HL-60/S4 (cell line): Measurements from ENCODE around the gene HAAO.

Experiments
- in situ Hi-C: fragments of 300-500 bp; cut with MboI; formaldehyde crosslinking; loops from 2 replicates; pipeline ENCODE4 v1.14.3; 2022; ENCODE audit warnings: low sequenced_read_pairs

The HAAO gene

DNA sequence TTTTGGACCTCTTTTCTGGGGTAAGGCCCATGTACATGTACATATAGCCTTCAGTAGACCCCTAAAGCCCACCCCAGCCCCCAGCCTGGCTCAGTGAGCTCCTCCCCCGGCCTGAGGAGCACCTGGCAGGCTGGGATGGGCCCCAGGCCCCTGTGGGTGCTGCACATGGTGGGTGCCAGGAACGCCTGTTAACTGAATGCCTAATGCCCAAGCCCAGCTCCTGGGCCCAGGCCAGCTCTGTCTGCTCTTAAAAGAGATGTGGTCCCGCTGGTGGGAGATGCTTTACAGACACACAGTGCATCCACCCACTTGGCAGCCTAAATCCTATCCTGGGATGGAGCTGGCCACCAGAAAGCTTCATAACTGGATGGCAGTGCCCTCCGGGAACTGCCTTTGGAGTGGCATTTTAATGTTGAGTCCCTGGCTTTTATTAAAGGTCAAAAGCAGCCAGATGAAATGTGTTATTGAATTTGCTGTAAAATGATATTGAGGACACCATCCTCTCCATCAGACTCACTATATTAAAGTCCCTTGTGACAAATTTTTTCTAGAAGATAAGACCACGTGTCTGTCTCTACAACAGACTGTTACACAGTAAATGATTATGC lies 20.7 kb downstream of the HAAO start:
- in situ Hi-C loops = no loop called here

DNA sequence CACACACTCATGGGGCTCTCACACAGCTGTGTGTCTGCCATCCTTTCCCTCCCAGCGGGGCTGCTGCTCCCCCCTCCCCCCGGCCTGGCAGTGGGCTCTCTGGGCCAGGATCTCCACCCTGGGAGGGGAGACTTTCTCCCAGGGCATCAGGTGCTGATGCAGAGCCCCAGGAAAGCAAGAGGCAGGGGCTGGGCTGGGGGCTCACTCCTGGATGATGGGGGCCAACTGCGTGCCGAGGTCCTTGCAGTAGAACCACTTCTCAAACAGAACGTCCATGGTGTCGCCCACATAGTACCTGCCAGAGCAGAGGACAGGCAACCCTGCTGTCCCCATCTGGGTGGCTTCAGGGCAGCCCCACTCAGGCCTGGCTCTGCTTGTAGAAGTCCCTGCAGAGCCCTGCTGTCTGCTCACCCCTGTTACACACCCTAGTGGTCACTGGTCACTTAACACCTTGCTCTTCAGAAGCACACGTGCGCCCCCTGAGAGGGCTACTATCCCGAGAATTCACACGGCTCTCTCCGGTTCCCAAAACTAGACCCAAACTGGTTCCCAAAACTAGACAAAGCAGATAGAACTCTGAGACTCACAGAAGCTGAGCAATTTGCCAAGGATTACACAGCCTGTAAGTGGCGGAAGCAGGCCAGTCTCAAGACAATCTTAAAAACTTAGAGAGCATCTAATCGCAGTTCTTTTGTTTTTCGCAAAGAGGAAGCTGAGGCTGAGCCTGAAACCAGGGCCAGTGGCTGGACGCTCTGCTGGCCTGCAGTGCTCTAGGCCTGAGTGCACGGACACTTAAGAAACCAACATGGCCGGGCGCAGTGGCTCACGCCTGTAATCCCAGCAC lies 21.9 kb downstream of the HAAO start:
- in situ Hi-C loops = no loop called here

DNA sequence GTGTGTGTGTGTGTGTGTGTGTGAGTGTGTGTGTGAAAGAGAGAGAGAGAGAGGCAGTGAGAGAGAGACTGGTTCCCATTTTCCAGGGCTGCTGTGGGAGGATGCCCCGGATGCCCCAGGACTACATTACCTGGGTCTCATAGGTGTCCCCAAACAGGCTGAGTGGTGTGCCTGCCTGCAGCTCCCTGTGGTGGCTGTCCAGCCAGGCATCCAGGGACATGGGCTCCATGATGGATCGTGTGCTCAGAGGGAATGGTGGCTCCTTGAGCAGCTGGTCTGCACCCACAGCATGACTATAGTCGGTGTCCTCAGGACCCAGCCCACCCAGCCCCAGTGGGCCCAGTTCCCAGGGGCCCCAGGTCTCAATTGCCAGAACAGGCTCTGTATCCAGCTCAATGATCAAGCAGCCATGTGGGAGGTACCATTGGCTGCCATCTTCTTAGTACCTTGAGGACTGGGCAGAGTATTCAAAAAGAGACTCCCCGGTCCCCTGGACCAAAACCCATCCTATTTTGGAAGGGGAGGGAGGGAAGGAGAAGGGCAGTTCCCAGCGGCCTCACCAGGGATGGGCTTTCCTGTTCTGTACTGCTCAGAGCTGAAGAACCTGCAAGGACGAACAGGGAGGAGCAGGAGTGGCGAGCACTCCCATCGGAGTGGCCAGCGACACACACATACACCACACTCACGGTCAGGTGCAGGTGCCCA lies 22.6 kb downstream of the HAAO start:
- in situ Hi-C loops = no loop called here

DNA sequence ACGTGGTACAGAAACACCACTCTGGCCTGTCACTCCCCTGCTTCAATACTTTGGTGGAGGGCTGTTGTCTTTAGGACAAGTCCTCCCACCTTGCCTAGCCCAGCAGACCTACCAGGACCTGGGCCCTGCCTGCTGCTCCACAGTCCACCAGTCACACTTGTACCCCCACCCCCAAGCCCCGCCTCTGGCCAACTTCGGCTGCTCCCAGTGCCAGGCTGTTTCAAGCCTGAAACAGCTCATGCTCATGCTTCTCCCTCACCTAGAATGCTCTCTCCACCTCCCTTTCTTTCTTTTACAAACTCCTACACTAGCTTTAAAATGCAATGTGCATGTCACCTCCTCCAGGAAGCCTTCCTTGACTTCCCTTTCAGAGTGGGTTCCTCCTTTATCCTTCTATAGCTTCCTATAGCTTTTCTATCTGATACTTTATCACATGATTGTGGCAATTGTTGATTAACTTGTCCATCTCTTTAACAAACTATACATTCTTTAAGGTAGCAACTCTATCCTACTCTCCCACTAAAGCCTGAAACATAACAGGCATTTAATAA lies 23.6 kb downstream of the HAAO start:
- in situ Hi-C loops = no loop called here

DNA sequence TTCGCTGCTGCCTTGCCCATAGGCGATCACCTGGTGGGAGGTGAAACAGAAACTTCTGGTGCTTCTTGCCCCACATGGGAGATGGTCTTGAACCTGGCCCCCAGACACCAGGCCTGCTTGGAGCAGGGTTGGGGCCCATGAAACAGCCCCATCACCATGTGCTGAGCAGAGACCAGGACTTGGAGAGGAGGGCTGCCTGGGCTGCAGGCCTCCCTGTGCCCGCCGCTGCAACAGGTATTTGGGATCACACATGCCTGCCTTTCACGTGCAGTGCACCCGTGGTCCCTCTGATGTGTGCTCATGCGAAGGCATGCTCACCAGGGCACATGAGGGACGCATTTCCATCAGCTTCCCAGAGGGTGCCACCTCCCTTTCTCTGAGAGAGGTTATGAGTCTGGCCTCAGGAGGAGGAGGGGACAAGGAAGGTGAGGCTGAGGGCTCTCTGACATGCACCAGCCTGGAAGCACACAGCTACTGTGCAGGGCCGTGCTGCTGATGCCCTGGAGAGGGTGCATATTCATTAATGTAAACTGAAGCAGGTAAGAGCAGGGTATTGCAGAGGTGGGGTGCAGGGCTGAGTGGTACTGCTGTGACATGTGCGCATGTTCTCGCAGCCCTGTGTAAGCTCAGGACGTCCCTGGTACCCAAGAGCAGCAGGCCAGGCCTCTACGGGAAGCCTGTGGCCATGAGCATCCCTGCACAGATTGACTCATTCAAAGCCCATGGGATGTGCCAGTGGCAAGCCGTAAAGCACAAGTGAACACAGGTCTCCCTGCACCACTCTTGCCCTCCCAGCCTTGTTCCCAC lies 24.3 kb downstream of the HAAO start:
- in situ Hi-C loops = no loop called here

DNA sequence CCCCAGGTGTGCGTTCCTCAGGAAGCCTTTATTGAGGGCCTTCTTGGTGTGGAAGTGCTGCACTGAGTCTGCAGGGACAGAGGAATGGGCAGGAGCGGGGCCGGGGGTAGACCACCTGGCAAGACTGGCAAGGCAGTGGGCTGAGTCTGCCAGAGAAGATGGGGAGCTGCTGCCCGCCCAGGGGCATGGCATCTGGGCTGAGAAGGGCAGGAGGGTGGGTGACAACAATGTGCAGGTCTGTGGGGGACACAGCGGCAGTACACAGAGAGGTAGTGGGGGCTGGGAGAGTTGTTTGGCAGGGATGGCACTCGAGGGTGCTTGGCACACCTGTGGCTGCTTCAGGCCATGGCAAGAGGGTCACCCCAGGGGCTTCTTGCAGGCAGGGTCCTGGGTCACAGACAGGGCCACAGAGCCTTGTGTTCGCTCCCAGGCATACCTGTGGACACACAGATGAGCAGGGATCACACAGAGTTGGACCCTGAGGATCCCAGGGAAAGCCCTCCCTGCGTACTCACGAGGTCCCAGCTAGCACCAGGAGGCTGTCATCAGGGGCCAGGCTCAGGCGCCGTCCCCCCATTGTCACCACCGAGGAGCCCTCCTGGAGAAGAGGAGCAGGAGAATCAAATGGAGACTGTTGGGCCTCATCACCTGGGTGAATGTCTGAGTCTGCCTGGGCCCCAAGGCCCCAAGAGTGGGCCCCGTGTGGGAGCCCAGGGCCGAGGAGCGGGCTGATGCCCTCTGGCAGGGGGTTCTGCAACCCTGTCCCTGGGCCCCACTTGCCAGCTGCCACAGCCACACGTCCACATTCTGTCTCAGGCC lies 25.1 kb downstream of the HAAO start:
- in situ Hi-C loops = no loop called here

DNA sequence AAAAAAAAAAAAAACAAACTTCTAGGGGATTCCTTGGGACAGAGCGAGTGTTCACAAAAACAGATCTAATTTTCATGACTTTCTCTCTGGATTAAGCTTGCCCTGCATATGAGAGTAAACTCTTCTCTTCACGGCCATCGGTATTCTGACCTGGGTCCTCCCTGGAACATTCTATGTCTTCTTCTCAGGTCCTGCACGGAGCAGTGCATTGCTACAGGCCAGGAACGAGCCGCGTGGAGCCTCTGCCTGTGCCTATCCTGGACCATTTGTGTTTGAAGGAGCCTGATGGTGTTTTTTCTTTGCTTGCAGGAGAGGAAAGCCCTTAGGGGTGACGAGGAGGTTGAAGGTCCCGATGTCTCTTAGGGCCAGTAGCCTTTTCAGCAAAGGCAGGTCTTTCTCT lies 26.7 kb downstream of the HAAO start:
- in situ Hi-C loops = no loop called here

DNA sequence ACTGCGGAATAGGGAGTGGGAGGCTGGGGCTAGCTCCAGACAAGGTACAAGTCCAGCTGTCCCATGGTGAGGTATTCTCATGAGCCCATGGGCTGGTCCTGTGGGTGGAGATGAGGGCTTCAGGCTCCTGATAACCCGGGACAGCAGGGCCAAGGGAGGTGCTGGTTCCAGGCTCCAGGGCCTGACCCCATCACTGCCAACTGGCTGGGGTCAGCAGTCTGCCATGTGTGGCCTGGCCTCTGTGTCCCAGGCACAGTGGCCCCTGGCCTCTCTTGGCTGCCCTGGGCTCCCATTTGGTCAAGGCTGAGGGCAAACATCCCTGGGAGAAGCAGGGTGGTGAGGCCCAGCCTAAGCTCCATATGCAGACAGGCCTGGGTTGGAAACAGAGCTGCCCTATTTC lies 27.5 kb downstream of the HAAO start:
- in situ Hi-C loops = no loop called here

DNA sequence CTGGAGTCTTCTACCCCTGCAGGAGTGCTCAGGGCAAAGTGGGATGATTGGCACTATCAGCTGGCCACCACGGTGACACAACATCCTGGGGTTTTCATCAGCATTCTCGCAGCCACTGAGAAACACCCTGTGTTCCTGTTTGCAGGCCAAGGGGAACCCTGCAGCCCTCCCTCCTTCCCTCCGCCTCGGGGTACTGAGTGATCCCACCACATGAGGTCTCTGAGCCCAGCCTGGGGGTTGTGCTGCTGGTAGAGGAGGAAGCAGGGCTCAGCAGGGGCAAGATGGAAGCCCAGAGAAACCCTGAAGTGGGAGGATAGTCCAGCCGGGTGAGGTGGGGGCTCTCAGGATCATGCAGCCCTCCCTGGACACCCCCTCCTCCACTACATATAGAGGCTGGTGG lies 28.3 kb downstream of the HAAO start, which contains the start of gene OXER1:
OXER1 (minus strand) TSS at position 40 of the 400 bp plus-strand sequence. CDS start 73 bp downstream, outside the sequence.
- in situ Hi-C loops = no loop called here

DNA sequence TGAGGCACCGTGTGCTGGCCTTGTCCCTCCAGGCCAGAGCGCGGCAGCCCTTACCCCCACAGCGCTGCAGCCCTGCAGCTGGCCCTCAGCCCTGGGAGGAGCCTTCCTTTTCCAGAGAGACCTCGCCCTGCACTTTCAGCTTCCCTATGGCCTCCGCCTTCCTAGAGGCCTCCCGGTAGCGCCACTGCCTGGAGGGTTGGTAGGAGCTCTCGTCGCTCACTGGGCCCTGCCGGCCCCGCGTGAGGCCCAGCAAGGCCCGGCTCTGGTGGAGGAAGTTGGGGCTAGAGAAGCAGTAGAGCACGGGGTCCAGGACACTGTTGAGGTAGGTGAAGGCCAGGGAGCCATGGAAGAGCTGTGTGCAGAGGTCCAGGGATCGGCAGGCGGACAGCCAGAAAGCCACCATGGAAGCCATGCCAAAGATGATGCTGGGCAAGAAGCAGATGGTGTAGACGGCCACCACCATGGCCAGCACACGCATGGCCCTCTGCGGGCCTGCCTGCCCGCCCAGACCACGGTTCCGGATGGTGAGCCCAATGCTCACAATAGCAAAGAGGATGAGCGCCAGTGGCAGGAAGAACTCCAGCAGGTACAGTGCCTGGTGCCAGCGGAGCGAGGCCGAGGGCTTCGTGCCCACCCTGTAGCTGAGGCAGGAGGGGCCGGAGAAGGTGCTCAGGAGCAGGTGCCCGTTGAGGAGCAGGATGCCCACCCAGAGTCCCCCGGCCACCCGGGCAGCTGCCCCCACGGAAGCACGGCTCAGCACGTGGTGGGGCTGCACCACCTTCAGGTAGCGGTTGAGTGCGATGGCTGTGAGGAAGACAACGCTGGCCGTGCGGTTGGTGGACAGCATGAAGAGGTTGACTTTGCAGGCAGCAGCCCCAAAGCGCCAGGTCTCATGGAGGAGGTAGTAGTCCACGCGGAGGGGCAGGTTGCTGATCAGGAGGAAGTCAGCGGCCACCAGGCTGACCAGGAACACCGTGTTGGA lies 29.3 kb downstream of the HAAO start:
- in situ Hi-C loops = no loop called here

DNA sequence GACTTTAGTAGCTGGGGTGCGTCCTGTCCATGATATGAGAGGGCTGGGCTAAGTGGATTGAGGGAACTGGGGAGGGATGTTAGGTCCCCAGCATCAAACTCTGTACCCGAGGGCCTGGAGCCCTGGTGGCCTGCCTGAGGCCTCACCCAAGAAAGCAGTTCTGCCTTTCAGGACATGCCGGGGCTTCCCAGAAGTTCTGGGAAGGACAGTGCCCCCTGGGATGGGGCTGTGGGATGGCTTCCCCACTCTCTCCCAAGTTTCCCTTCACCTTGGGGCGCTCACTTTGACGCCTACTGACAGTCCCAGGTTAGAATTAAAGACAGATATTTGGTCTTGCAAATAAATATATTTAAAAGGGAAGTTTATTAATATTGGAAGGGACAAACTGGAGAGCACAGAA lies 30.2 kb downstream of the HAAO start:
- in situ Hi-C loops = no loop called here

DNA sequence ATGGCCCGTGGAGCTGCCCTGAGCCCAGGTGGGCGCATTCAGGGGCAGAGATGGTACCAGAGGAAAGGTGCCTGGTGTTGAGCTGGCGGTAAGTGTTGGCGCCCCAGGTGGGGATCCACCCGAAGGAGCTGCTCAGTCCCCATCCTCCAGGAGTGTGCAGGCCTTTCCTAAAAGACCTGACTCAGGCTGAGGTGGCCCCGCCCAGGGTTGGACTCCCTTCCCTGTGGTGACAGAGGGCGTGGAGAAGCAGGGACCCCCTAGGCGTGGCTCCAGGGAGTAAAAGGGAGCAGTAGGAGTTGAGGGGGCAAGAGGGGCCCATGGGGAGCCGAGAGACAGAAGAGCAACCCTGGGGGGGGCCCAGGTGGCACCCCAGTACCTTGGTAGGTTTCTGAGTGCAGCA lies 30.8 kb downstream of the HAAO start:
- in situ Hi-C loops = no loop called here

DNA sequence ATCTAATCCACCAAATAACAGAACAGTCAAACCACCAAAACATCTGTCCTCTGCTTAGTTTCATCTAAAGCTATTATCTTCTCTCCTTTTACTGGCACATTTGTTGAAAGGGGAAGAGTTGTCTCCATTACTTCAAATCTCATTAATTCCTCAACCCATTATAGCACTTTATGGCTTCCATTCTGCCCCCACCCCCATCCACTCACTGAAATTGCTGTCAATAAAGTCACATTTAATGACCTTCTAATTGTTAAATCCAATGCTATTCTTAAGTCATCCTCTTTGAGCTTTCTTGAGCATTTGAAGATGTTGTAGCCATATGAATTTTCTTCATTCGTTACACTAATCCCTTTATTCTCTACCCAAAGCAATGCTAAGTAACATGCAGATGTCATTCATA lies 33.6 kb downstream of the HAAO start:
- in situ Hi-C loops = no loop called here

DNA sequence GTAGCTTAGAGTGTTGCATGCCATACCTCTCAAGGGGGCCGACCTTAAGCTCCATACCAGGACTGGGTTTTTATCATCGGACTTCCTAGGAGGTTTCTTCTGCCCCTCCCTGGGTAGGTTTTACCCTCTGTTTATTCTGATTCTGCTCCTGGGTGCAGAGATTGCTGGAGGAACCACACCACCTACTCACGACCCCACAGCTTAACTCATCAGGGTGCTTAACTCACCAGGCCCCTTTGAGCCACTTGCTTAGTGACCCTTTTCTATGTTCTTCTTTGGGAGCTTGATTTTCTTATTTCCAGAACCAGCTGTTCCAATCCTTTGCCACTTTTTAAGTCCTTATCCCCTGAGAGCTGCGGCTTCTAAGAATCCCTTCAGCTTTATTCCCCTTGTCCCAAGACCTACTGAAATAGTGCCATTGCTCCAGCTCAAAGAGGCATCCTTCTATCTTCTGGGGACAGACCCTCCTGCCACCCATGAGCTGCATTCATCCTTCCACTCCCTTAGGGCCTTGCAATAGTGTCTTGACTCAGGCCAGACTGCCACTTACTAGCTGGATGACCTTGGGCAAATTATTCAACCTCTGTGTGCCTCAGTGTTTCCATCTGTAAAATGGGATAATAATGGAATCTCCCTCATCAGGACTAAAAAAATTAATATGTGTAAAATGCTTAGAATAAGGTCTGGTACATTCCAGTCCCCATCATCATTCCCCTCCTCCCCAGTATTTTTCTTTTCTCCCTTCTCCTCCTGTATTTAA lies 34.2 kb downstream of the HAAO start:
- in situ Hi-C loops = no loop called here

DNA sequence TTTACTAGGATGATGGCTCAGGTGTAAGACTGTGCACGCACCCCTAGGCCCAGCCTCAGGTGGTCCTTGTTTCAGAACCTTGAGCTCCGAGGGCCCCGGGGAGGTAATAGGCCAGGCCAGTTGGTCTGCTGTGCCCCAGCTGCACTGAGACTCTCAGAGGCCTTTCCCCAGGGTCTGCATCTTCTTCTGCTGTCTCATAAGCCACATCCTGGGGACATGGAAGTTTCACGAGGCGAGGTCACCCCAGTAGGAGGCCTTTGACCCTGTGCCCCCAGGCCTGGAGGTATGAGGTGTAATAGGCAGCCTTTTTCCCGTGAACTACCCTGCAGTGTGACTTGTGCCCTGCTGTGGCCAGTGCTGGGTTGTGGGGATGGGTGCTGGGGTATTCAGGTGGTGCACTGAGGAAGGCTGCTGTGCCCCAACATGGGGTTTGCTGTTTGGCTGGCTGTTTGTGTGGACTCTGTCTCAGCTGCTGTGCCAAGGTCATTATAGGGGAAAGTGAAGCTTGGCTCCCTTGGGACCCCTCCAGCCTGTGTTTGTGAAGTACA lies 35.3 kb downstream of the HAAO start:
- in situ Hi-C loops = no loop called here

DNA sequence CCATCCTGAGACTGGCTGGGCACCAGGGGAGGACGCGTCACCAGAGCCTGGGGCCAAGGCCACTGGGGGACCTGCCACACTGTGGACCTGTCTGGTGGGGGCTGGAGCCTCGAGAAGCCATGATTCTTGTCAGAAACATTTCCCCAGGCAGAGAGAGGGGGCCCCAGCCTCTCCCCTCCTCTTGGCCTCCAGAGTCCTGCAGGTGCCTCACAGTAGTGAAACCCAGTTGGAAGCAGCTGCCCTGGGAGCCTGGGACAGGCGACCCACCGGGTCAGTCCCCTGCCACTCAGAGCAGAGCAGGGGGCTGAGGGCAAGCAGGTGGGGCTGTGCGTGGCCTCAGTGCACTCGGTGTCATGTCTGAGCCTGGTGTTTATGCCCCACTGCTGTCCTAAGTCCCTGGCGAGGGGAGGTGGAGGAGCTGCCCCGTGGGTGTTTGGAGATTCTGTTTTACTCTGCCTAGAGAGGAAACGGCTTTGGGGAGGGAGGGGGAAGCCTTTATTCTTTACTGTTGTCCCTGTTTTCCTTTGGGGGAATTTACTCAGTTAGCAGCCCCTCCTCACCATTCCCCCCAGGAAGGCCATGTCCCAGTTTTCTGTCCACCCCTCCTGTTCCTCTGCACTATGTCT lies 36.1 kb downstream of the HAAO start:
- in situ Hi-C loops = no loop called here

DNA sequence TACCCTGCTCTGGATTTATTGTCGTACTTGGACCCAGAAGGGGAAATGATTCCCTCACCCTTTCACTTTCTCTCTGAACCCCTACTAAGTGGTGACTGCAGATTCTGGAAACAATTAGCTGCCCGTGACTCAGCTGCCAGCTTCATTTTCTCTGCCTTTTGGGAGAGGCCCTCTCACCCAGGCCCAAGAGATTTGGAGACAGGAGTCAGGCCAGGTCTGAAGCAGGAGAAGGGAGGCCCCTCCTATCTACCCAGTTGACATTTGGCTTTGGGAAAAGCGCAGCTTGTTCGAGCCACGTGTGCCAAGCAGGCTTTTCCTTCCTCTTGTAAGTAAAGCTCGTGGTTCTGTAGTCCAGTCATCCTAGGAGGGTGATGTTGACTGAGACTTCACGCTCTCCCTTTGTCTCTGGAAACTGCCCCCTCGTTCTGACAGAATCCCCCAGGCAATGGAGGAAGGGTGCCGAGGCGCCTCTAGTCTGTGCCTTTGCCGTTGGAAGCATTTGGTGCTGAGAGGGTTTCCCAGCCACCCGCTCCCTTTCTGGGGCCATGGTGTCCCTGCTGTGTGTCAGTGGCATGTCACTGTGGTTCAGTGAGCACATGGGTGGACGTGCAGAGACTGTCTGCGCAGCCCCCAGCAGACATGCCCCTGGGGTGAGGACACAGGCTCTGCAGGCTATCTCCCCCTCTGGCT lies 37.0 kb downstream of the HAAO start:
- in situ Hi-C loops = no loop called here
